HG02852 (cell line): Measurements from ENCODE around the gene CNKSR3.
A peak's percentile ranks its signal among the peaks of the same experiment; 100 is the strongest.
"Not testable (repeated sequence)": the region's sequence is repeated elsewhere in the genome, so short reads cannot be mapped to it uniquely, and the experiment has no call there.

Experiments
- ATAC-seq: cut with Tn5 transposase; IDR thresholded peaks from one replicate; pipeline ENCODE4 v1.9.1; 2021; ENCODE audit warnings: mild to moderate bottlenecking, moderate library complexity; ENCODE audit not compliant: unreplicated experiment

CNKSR3 gene

DNA sequence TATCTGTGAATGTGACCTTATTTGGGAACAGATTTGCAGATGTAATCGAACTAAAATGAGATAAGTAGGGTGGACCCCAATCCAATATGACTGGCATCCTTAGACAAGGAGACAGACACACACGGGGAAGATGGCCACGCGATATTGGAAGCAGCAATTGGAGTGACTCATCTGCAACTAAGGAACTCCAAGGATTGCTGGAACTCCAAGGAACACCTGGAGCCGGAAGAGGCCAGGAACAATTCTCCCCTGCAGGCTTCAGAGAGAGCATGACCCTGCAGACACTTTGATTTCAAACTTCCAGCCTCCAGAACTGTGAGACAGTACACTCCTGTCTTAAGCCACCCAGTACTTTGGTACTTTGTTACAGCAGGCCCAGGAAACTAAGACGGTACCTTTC, 19.5 kb upstream of the CNKSR3 start:
- ATAC-seq = no peak

DNA sequence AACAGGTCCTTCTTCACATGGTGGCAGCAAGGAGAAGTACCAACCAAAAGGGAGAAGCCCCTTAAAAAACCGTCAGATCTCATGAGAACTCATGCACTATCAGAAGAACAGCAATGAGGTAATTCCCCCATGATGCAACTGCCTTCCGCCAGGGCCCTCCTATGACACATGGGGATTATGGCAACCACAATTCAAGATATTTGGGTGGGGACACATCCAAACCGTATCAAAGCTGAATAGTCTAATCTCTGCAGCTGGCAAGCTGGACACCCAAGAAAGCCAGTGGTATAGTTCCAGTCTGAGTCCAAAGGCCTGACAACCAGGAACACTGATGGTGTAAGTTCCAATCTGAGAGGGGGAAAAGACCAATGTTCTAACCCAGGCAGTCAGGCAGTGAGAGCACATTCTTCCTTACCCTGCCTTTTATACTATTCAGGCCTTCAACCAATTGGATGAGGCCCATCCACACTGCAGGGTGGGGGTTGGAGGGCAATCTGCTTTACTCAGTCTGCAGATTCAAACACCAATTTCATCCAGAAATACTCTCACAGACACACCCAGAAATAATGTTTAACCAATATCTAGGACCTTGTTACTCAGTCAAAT, 17.9 kb upstream of the CNKSR3 start:
- no peak for ATAC-seq

DNA sequence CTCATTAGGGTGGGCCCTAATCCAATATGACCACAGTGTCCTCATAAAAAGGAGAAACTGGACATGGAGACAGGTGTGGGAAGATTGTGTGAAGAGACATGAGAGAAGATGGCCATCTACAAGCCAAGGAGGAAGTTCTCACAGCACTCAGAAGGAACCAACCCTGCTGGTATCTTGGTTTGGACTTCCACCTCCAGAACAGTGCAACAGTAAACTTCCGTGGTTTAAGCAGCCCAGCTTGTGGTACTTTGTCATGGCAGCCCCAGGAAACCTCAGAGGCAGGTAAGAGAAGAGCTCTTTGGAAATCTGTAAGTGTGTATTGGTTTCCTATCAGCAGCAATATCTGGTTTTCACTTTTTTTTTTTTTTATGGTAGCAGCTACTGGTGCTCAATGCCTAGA, 16.5 kb upstream of the CNKSR3 start:
- no peak for ATAC-seq

DNA sequence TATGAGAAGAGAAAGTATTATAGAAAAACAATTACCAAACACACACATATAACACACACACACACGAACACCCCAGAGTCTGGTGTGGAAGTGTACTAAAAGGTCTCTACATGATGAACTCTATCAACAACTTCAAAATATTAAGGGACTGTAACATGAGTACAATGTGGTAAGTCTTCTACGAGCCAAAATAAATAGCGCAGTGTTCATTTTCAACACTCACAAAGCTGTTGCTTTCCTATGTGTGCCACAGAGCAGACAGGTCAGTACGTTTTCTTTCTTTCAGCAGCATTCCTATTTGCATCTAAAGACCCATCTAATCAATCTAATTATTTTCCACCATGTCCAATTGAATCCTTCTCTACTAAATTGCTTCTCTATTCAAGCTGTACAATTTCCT, 12.1 kb upstream of the CNKSR3 start:
- no peak for ATAC-seq

DNA sequence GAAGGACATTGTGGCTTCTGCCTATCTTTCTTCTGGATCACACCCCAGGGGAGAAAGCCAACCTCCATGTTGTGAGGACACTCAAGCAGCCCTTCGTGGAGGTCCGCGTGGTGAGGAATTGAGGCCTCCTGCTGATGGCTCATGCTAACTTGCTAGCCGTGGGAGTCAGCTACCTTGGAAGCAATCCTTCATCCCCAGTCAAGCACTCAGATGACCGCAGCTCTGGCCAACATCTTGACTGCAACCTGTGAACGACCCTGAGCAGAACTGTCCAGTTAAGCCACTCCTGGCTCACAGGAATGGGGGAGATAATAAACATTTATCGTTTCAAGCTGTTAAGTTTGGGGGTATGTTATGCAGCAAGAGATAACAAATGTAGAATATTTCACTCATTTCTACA, 10.9 kb upstream of the CNKSR3 start:
- no peak for ATAC-seq

DNA sequence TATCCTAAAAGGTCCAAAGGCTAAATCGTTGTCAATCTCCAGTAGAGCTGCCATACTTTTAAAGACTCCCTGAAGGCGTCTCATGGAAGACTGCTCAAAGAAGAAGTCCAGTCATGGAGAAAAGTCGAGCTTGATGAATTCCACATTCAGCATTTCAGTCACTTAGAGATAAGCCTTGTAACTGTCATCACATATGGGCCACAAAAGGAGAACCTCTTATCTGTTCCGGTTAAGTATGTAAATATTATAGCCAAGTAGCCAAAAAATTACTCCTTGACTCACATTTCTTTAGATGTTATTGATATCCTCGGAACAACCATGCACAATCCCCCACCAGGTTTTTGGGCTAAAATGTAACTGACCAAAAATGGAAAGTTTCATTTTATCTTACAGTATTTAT, 9.8 kb upstream of the CNKSR3 start:
- ATAC-seq = no peak

DNA sequence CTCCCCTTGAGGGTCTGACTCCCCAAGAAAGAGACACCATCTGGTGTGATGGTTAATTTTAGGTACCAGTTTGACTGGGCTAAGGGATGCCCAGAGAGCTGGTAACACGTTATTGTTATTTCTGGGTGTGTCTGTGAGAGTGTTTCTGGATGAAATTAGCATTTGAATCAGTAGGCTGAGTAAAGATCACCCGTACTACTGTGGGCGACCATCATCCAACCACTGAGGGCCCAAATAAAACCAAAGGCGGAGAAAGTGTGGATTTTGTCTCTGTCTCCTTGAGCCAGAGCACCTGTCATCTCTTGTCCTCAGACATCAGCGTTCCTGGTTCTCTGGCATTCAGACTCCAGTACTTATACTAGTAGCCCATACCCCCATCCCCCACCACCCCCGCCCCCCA, 7.9 kb upstream of the CNKSR3 start:
- ATAC-seq = no peak

DNA sequence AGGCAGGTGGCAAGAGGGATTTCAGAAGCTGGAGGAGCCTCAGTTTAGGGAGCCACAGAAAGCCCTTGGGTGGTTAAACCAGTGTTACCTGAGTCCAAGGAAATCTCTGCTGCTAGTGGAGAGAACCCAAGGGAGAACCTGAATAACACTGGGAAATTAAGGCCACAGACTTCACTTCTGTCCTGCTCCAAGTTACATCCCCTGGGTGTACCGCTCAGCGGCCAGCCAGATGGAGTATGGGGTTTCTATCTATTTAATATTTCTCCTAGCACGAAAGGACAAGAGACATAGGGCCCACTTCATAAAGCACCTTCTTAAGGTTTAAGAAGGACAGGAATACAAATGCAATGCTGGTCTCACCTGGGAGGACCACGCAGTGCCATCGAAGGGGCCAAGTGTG, 5.8 kb upstream of the CNKSR3 start:
- ATAC-seq = no peak

DNA sequence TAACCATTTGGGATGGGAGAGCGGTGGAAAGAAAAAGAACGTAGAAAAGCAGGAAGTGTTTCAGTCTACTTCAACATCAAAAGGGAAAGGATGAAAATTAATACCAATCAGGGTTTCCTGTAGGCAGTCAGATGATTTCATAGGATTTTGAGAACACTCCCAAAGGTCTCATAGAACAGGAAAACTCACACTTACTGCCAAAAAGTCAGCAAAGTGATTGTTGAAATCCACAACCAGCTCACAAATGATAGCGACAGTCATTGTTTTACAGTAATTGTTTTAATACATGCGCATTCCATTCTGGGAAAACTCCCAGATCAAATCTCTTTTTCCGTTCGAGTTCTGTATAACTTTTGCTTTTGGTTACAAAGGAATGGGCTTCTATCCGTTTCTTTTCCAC, 5.3 kb upstream of the CNKSR3 start:
- ATAC-seq = no peak

DNA sequence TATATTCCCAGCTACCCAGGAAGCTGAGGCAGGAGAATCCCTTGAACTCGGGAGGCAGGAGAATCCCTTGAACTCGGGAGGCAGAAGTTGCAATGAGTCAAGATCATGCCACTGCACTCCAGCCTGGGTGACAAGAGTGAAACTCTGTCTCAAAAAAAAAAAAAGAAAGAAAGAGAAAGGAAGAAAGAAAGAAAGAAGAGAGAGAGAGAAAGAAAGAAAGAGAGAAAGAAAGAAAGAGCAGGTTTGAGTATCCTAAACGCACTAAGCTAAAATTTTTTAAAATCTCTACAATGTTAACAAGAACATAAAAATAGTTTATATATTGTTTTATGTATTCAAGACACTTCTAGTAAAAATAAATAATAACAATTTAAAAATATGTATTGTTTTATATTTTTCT, 4.6 kb upstream of the CNKSR3 start:
- ATAC-seq = not testable (repeated sequence)

DNA sequence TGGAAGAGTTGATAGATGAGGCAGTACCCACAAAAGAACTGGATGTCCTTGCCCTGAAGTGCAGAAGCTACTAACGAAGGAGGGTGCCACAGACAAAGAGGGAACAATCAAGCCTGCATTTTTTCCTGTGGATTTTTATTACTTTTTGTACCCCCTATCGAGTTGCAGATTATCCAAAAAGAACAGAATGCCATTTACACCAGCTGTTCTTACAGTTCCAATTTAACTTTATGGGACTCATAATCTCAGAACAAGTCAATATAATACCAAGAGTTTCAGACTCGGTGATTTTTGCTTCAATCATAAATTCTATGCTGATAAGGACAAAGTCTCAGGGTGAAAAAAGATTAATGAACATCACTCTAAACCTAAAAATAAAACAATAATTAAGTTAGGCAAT, 4.0 kb upstream of the CNKSR3 start:
- ATAC-seq = no peak

DNA sequence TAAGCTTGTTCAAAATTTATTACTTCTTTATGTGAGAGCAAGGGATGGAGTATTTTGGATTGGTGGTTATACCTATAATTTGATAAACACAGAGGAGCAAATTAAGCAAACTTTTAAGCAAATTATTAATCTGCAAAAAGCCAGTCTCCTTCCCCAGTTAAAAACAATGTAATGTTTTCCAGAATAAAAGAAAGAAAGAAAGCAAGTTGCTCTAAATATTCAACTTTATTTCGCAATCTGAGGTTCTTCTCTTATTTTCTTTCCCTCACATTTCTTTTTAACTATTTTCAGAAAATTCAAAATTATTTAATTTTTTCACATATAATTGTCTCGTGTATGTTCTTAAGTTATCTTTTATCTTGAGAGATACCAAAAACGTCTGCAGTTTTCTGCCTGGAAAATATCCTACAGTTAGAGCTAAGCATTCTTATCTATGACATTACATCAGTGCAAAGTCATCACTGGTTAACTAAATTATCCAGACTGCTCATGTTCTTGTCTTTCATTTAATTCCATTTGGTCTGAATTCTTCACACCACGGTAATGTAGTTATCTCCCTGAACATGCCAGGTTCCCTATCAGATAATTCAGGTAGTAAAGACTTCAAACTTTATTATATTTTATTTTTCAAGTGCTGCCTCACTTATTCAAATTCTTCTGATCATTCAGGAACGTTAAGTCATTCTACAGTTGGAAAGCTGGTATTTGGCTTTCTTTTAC, 3.3 kb upstream of the CNKSR3 start:
- ATAC-seq = no peak

DNA sequence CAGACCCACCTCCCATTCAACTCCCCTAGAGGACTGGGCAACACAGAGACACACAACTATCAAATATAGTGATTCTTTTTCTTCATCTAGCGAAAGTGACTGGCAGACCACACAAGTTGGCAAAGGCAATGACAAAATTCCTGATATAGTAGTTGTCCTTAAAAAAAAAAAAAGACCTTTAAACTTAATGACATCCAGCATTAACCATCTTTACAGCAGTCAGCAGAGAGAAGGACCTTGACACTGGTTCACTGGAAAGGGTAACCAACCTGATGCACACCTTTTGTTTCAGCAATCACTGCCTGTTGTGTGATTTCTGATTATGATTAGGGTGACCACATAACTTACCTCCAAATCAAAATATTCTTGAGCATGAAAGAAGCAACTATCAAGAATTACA, 1.7 kb upstream of the CNKSR3 start:
- no peak for ATAC-seq

DNA sequence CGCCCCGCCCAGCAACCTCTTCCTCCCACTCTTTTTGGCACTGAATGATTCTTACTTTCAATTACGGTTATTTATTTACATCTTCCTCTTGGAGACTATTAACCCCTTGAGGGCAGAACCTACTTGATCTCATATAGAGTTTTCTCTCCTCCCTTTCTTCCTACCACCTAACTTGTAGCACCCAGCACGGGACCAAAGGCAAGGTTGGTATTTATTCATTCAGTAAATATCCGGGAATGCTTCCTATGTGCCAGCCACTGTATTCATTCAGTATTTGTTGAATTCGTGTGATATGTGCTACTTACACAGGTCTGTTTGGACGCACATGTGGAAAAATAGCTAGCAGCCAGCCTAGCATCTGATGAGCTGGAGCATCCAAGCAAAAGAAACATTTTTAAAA, 1.3 kb upstream of the CNKSR3 start:
- no peak for ATAC-seq

DNA sequence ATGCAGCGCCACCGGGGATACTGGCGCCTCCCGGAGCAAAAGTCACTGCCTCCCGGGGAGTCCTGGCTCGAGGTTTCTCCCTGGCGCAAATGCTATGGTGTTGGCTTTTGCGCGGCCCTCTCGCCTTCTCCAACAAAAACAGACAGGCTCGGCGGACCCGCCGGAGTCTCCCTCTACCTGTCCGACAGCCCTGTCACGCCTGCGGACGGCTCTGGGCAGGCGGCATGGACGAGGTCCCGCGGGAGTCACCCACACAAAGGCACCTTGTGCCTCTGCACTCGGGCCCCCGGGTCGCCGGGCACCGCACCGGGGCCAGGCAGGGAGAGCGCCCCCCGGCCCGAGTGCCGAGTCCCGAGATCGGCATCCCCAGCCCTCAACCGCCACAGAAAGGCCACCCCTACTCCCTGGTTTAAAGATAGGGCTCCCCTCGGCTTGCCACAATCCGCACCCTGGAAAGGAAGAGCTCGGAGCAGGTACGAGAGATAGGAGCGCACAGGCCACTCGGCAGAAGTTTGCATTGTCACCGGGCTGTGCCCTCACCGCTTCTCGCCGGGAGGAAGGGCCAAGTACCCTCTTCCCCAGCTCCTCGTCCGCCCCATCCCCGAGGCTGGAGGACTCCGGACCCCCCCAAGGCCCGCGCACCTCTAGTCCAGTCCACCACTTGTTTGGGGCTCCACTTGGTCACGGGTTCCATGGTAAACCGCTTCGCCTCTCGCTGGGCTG, 903 bp downstream of the CNKSR3 start:
- peak; percentile 22 for ATAC-seq

DNA sequence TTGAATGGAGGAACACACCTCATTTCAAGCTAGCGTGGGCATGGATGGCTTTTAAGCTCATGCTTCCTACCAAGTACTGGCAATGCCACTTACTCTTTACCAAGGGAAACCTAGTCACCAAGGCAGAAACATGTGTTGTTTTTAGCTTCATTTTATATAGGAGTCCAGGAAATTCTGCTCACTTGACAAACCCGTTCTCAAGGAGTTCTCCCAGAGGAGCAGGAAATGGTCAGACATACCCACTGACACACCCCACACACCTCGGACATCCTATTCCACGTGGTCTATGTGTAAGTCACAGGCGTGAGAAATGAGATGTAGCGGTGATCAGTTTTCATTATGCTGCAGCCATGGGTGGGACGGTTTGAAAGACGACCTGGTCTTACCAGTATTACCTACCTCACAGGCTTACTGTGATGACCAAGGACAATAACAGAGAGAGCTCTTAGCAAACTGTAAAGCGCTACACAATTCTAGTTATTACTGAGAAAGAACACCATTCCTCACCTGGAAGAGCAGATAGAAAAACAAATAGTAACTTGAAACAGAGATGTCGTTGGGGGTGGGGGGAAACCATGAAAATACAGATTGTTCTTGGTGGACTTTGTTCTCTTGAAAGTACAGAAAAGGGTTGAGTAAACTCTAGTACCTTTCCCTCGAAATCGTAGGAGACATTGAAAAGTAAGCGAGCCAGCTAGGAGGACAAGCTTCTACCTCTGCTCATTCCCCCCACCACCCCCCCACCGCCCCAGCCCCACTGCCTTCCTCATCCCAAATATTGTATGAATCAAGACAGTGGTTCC, 1.7 kb downstream of the CNKSR3 start:
- ATAC-seq = no peak

DNA sequence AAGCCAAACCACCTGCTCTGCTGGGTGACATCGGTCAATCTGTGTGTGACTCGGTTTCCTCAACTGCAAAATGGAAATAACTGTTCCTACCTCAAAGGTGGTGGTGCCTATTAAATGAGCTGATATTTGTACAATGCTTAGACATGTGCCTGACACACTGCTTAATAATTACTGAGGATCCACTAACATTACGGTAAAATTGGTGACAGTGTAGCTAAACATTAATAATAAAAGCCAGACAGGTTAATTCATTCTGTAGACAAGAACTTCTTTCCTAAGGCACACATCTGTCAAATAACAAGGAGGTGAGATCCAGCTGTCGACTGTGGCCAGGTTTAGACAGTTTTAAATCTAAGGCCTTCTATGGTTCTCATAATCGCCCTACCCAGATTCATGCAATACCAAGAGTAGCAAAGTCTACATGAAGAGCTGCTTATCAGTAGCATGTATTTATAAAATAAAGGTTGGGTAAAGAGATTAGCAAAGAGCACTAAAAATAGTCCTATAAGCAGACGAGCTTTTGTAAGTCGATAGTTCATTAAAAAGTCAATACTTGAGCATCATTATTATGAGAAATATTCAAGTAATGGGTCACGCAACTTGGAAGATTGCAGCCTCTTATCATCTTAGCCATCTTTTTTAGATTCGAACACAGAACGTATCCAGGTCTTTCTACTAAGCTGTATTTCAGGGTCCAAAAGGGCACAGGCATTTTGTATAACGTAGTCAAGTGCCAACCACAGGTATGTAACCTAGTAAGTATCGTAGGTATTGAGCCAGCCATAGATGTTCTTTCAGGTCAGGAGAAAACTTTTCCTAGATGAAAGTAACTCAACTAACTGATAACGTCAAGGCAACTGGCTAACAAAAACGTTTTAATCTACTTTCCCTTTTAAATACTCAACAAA, 3.2 kb downstream of the CNKSR3 start:
- no peak for ATAC-seq

DNA sequence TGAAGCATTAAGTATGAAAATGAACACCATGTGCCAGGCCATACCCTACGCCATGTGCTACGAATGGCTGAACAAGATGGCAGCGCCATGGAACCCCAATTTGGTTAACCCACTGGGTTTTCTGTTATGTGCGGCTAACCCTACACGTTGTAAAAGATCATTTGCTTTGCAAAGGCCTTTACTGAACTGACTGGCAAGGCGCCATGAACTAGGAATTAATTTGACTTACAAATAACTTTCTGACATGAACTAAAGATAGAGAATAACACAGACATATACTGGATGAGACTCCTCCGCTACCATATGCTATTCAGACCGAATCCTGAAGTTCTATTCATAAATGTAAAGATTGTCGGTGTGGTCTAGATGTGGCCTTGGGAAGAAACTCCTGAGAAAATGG, 3.9 kb downstream of the CNKSR3 start:
- ATAC-seq = no peak

DNA sequence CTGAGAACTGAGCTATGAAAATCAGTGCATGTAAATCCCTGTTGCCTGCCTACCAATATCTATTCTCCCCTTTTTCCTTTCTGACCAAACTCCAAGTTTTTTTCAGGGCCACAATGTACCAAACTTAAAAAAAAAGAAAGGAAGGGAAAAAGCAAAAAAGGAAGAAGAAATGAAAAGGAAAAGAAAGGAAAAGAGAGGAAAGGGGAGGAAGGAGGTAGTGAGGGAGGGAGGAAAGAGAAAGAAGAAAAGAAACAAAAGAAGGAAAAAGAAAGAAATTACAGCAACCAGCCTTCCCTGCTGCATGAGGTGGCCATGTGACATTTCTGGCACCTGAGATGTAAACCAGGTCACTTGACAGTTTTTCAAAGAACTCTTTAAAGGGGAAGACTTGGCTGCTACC, 4.4 kb downstream of the CNKSR3 start:
- no peak for ATAC-seq

DNA sequence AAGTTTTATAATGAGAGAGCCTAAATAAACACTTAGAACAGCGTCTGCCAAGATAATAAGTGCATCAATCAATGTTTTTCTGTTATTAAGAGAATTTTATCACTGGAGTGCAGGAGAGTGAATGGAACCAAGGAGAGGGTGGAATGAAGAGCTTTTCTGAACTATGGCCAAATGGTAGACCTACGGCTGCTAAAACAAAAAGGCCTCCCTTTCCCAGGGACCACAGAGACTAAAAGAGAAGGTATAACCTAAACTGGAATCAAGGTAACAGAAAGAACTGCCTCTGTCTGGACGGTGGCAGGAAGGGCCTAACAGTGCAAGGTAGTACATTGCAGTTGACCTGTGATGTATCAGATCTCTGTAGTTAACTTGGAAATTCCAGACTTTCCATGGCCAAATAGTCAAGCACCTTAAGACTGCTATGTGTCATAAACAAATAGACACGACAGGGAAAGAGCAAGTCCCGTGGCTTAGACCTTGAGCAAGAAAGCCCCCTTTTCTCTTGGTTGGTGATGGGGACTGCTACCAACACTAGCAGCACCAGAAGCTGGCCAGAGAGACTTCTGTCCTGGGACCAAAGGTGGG, 5.5 kb downstream of the CNKSR3 start:
- no peak for ATAC-seq
